HEK293 (cell line): Measurements from ENCODE around the gene MCM3AP.

Experiments used
- CTCF ChIA-PET: fragments of 350-600 bp; formaldehyde crosslinking; extraction: SDS; loops from one replicate; lab custom pipeline; 2021; ENCODE audit warnings: antibody characterized with exemption; lab: Yijun Ruan, JAX
- POLR2A ChIA-PET: fragments of 300-600 bp; formaldehyde crosslinking; extraction: SDS; loops from one replicate; lab custom pipeline; 2020; ENCODE audit warnings: antibody characterized with exemption, inconsistent platforms; lab: Yijun Ruan, JAX
- H3K27ac ChIP-seq: fragments of 200-500 bp; sonication (Bioruptor generic); 2 replicates; pipeline ENCODE4 v1.5.1; 2014; ENCODE audit warnings: low read depth, low read length, control low read depth, inconsistent platforms; ENCODE audit errors: extremely low read depth
- H3K36me3 ChIP-seq, 2 experiments: fragments of 200-500 bp in 1 of 2; sonication (Bioruptor generic) in 1 of 2; 1 replicate in 1 of 2; 2 replicates in 1 of 2; pipeline ENCODE4 v1.5.1; 2014 to 2017; ENCODE audit warnings: inconsistent platforms in 2 of 2, low read length in 2 of 2; ENCODE audit not compliant: control insufficient read depth in 2 of 2, insufficient read depth in 1 of 2
- H3K4me1 ChIP-seq: fragments of 200-500 bp; sonication (Bioruptor generic); 2 replicates; pipeline ENCODE4 v1.5.1; 2014; ENCODE audit warnings: mild to moderate bottlenecking, low read length, inconsistent platforms; ENCODE audit not compliant: control insufficient read depth, insufficient read depth
- H3K4me3 ChIP-seq: 2 replicates; pipeline ENCODE4 v1.5.1; 2011; ENCODE audit warnings: low read depth, mild to moderate bottlenecking, control low read depth, low read length, moderate library complexity
- H3K9me3 ChIP-seq: fragments of 200-500 bp; sonication (Bioruptor generic); 2 replicates; pipeline ENCODE4 v1.5.1; 2014; ENCODE audit warnings: low read depth, low read length, inconsistent platforms; ENCODE audit not compliant: control insufficient read depth, insufficient read depth
- GLIS1 ChIP-seq: fragments of 450-650 bp; formaldehyde crosslinking; IDR thresholded peaks from 2 replicates; pipeline ENCODE4 v1.5.1; 2016; ENCODE audit warnings: missing biosample characterization, missing genetic modification characterization
- IKZF3 ChIP-seq: fragments of 450-650 bp; IDR thresholded peaks from 2 replicates; pipeline ENCODE4 v1.5.0; 2018; ENCODE audit warnings: missing biosample characterization, mild to moderate bottlenecking, missing genetic modification characterization, moderate library complexity
- KLF9 ChIP-seq: fragments of 450-650 bp; formaldehyde crosslinking; IDR thresholded peaks from 2 replicates; pipeline ENCODE4 v1.5.1; 2016; ENCODE audit warnings: missing biosample characterization, missing genetic modification characterization, low read depth
- OVOL3 ChIP-seq: fragments of 450-650 bp; formaldehyde crosslinking; IDR thresholded peaks from 2 replicates; pipeline ENCODE4 v1.5.1; 2016; ENCODE audit warnings: missing biosample characterization, missing genetic modification characterization
- TCF7L2 ChIP-seq: IDR thresholded peaks from 2 replicates; pipeline ENCODE4 v1.6.1; 2011; ENCODE audit warnings: low read depth, mild to moderate bottlenecking, inconsistent platforms, low read length, moderate library complexity, borderline replicate concordance
- YY2 ChIP-seq: fragments of 450-650 bp; formaldehyde crosslinking; IDR thresholded peaks from 2 replicates; pipeline ENCODE4 v1.5.1; 2016; ENCODE audit warnings: missing biosample characterization, missing genetic modification characterization
- ZBTB44 ChIP-seq: fragments of 450-650 bp; IDR thresholded peaks from 2 replicates; pipeline ENCODE4 v1.5.1; 2018; ENCODE audit warnings: missing biosample characterization, mild to moderate bottlenecking, missing genetic modification characterization
- ZBTB8A ChIP-seq: fragments of 450-650 bp; formaldehyde crosslinking; IDR thresholded peaks from 2 replicates; pipeline ENCODE4 v1.5.1; 2016; ENCODE audit warnings: missing biosample characterization, missing genetic modification characterization
- ZNF138 ChIP-seq: fragments of 450-650 bp; formaldehyde crosslinking; IDR thresholded peaks from 2 replicates; pipeline ENCODE4 v1.5.1; 2016; ENCODE audit warnings: missing biosample characterization, missing genetic modification characterization, borderline replicate concordance
- ZNF148 ChIP-seq: fragments of 450-650 bp; formaldehyde crosslinking; IDR thresholded peaks from 2 replicates; pipeline ENCODE4 v1.5.0; 2017; ENCODE audit warnings: missing biosample characterization, missing genetic modification characterization, borderline replicate concordance
- ZNF157 ChIP-seq: fragments of 450-650 bp; formaldehyde crosslinking; IDR thresholded peaks from 2 replicates; pipeline ENCODE4 v1.5.1; 2016; ENCODE audit warnings: missing biosample characterization, missing genetic modification characterization
- ZNF169 ChIP-seq: fragments of 450-650 bp; formaldehyde crosslinking; IDR thresholded peaks from 2 replicates; pipeline ENCODE4 v1.5.1; 2016; ENCODE audit warnings: missing biosample characterization, missing genetic modification characterization
- ZNF223 ChIP-seq: fragments of 450-650 bp; formaldehyde crosslinking; IDR thresholded peaks from 2 replicates; pipeline ENCODE4 v1.5.1; 2016; ENCODE audit warnings: missing biosample characterization, missing genetic modification characterization
- ZNF24 ChIP-seq: fragments of 450-650 bp; formaldehyde crosslinking; IDR thresholded peaks from 2 replicates; pipeline ENCODE4 v1.5.1; 2016; ENCODE audit warnings: missing biosample characterization, missing genetic modification characterization
- ZNF335 ChIP-seq: fragments of 450-650 bp; formaldehyde crosslinking; conservative IDR thresholded peaks from 2 replicates; pipeline ENCODE4 v1.5.1; 2016; ENCODE audit warnings: missing biosample characterization, missing genetic modification characterization
- ZNF529 ChIP-seq: fragments of 450-650 bp; formaldehyde crosslinking; IDR thresholded peaks from 2 replicates; pipeline ENCODE4 v1.5.1; 2017; ENCODE audit warnings: missing genetic modification characterization, missing biosample characterization; ENCODE audit not compliant: insufficient replicate concordance
- ZNF548 ChIP-seq: fragments of 450-650 bp; formaldehyde crosslinking; IDR thresholded peaks from 2 replicates; pipeline ENCODE4 v1.5.1; 2016; ENCODE audit warnings: missing biosample characterization, missing genetic modification characterization
- ZNF558 ChIP-seq: fragments of 450-650 bp; formaldehyde crosslinking; IDR thresholded peaks from 2 replicates; pipeline ENCODE4 v1.5.1; 2016; ENCODE audit warnings: missing biosample characterization, missing genetic modification characterization
- ZNF560 ChIP-seq: fragments of 450-650 bp; formaldehyde crosslinking; IDR thresholded peaks from 2 replicates; pipeline ENCODE4 v1.5.1; 2017; ENCODE audit warnings: missing biosample characterization, missing genetic modification characterization, borderline replicate concordance
- ZNF670 ChIP-seq: fragments of 450-650 bp; formaldehyde crosslinking; IDR thresholded peaks from 2 replicates; pipeline ENCODE4 v1.5.1; 2016; ENCODE audit warnings: missing biosample characterization, missing genetic modification characterization, low read depth
- TF ChIP-seq, protein P1 (sequence below): fragments of 450-650 bp; formaldehyde crosslinking; IDR thresholded peaks from 2 replicates; pipeline ENCODE4 v1.5.1; 2017; ENCODE audit warnings: missing biosample characterization, mild to moderate bottlenecking, missing genetic modification characterization, moderate library complexity
- TF ChIP-seq, protein P2 (sequence below): fragments of 450-650 bp; formaldehyde crosslinking; IDR thresholded peaks from 2 replicates; pipeline ENCODE4 v1.5.1; 2016; ENCODE audit warnings: missing biosample characterization, missing genetic modification characterization

MCM3AP gene

GRCh38 chr21:46274797-46275390 lies 10.5 kb downstream of the MCM3AP start:
- ChIA-PET POLR2A (no interaction called here), CTCF (interaction anchor here (0.7 to 1.0 kb wide), 3 partner anchors 9 to 132 kb away, joined by 3 read pairs; no protein-coding TSS in a partner anchor)
- no peak overlapping the region for H3K27ac ChIP-seq
- no peaks in the 10 kb centered on the region for H3K9me3 ChIP-seq
- TF ChIP-seq OVOL3 (tag by site-specific recombination) = no peak
- TF ChIP-seq ZNF148 (tag by site-specific recombination) = no peak
- no peak for TF ChIP-seq GLIS1 (tag by site-specific recombination)
- TF ChIP-seq ZNF157 (tag by site-specific recombination) = no peak
- TF ChIP-seq, protein P1, sequence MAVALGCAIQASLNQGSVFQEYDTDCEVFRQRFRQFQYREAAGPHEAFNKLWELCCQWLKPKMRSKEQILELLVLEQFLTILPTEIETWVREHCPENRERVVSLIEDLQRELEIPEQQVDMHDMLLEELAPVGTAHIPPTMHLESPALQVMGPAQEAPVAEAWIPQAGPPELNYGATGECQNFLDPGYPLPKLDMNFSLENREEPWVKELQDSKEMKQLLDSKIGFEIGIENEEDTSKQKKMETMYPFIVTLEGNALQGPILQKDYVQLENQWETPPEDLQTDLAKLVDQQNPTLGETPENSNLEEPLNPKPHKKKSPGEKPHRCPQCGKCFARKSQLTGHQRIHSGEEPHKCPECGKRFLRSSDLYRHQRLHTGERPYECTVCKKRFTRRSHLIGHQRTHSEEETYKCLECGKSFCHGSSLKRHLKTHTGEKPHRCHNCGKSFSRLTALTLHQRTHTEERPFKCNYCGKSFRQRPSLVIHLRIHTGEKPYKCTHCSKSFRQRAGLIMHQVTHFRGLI = no peak
- TF ChIP-seq ZNF223 (tag by site-specific recombination) = no peak
- no peak for TF ChIP-seq ZNF138 (tag by site-specific recombination)
- H3K4me1 ChIP-seq = no peaks in the 10 kb centered on the region
- no peak overlapping the region for H3K4me3 ChIP-seq
- peaks cover 92 to 93% of the 10 kb centered on the region in 2 experiments for H3K36me3 ChIP-seq

DNA sequence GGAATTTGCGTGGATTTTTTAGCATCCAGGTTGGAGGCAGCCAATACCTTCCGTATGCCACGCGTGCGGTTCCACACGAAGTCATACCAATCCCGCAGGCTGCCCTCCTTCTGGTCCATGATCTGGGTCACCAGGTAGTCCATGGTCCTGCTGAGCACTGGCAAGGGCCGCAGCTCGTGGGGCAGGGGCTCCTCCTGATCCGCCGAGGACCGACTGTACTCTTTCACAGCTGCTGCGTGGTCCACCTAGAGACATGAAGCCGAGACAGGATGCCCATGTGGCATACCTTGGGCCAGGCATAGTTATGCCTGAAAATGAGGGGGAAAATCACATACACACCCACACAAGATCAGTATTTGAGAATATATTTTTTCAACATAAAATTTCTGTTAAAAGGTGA lies 12.1 kb downstream of the MCM3AP start:
- POLR2A ChIA-PET = interaction anchor here (0.7 kb wide), 1 partner anchor 287 kb away, joined by 3 read pairs; no protein-coding TSS in a partner anchor

More for the DNA sequence above, 12.1 kb downstream of the MCM3AP start:
- no peak for TF ChIP-seq ZNF529 (tag by site-specific recombination)
- TF ChIP-seq ZBTB44 (tag by site-specific recombination) = no peak
- no peak for TF ChIP-seq ZNF560 (tag by site-specific recombination)
- no peak for TF ChIP-seq ZNF548 (tag by site-specific recombination)
- no peak for TF ChIP-seq ZNF670
- TF ChIP-seq ZNF169 (tag by site-specific recombination) = no peak
- TF ChIP-seq ZNF335 = no peak
- no peak for TF ChIP-seq ZNF157 (tag by site-specific recombination)
- TF ChIP-seq IKZF3 (tag by site-specific recombination) = no peak
- TF ChIP-seq ZNF558 = no peak
- TF ChIP-seq ZBTB8A (tag by site-specific recombination) = no peak
- TF ChIP-seq YY2 (tag by site-specific recombination) = no peak
- no peak for TF ChIP-seq TCF7L2
- no peak for TF ChIP-seq KLF9 (tag by site-specific recombination)
- no peak for TF ChIP-seq ZNF148 (tag by site-specific recombination)
- TF ChIP-seq ZNF24 (tag by site-specific recombination) = no peak
- TF ChIP-seq, protein P2, sequence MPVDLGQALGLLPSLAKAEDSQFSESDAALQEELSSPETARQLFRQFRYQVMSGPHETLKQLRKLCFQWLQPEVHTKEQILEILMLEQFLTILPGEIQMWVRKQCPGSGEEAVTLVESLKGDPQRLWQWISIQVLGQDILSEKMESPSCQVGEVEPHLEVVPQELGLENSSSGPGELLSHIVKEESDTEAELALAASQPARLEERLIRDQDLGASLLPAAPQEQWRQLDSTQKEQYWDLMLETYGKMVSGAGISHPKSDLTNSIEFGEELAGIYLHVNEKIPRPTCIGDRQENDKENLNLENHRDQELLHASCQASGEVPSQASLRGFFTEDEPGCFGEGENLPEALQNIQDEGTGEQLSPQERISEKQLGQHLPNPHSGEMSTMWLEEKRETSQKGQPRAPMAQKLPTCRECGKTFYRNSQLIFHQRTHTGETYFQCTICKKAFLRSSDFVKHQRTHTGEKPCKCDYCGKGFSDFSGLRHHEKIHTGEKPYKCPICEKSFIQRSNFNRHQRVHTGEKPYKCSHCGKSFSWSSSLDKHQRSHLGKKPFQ (tag by site-specific recombination) = no peak
- CTCF ChIA-PET = interaction anchor here (1.5 kb wide), 1 partner anchor 48 kb away, joined by 6 read pairs; no protein-coding TSS in a partner anchor
- no peak overlapping the region for H3K27ac ChIP-seq
- peaks cover 91 to 94% of the 10 kb centered on the region in 2 experiments for H3K36me3 ChIP-seq
- no peaks in the 10 kb centered on the region for H3K4me1 ChIP-seq
- H3K4me3 ChIP-seq = no peak overlapping the region
- no peaks in the 10 kb centered on the region for H3K9me3 ChIP-seq
